LNCaP clone FGC (cell line): ENCODE data around the gene KRTAP5-6.
"Not testable (repeated sequence)": the region's sequence is repeated elsewhere in the genome, so short reads cannot be mapped to it uniquely, and the experiment has no call there.

Source experiments
- DNase-seq: peaks from one replicate; pipeline ENCODE4 v3.0.0-alpha.2; 2011; ENCODE audit warnings: low read depth
- H3K4me3 ChIP-seq: 2 replicates; pipeline ENCODE4 v1.5.1; 2011; ENCODE audit warnings: mild to moderate bottlenecking, low read depth, low read length, control low read depth
- CTCF ChIP-seq: IDR thresholded peaks from 2 replicates; pipeline ENCODE4 v1.5.1; 2012; ENCODE audit warnings: mild to moderate bottlenecking; ENCODE audit not compliant: control insufficient read depth, insufficient read depth; ENCODE audit errors: extremely low read depth

KRTAP5-6 gene

GRCh38 chr11:1655168-1656060, 41.6 kb upstream of the KRTAP5-6 start:
- no peak overlapping the region for H3K4me3 ChIP-seq
- no peak for DNase-seq
- TF ChIP-seq CTCF, result no peak

GRCh38 chr11:1656061-1656441, 40.9 kb upstream of the KRTAP5-6 start:
- DNase-seq, result no peak
- H3K4me3 ChIP-seq, result no peak overlapping the region
- no peak for TF ChIP-seq CTCF

GRCh38 chr11:1656670-1657069, 40.3 kb upstream of the KRTAP5-6 start:
- DNase-seq, result no peak
- H3K4me3 ChIP-seq, result no peak overlapping the region
- no peak for TF ChIP-seq CTCF

DNA sequence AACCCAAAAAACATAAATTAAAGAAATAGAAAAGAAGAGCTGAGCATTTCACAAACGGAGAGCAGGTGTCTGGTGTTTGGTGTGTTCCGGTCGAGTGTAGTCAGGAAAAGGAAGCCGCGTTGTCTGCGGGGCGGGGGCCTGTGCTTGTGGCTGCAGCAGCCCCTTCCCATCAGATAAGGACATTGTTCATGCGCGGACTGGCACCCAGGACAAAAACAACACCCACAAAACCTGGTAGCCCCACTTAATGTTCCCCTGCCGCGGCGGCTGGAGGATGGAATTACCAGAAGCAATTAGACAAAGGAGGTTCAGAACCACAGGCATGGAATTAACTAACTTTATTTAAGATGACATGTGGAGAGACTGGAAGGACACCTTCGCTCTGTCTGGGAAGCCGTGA, 37.5 kb upstream of the KRTAP5-6 start:
- no peak for DNase-seq
- no peak for TF ChIP-seq CTCF
- no peak overlapping the region for H3K4me3 ChIP-seq

DNA sequence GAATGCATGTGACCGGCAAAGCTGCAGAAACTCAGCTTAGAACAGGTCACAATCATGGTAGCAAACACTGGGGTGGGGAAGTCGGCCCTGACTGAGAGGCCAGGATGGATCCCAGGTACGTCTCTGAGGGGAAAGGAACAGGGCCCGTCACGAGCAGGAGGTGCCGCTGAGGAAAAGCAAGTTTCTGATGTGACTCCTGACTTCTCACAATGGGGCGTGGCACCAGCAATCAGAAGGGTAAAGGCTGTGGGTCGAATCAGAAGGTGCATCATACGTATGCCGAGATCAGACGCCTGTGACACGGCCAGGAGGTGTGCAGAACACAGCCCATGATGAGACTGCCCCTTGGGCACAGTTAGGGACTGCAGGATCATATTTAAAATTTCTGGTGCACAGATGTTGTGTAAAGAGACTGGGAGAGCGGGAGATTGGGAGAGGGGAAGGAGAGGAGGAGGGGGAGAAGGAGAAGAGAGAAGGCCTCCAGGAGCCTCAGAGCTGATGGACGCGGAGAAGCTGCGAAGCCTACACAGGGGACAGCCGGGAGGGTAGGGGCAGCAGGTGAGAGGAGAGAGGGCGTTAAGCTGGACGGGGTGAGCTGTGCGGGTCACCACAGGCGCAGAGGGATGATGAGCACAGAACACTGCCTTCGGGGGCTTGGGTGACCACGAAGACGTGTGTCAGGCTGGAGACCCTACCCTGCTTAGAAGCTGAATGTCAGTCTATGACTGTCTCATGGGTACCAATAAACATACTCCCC, 36.7 kb upstream of the KRTAP5-6 start:
- no peak for DNase-seq
- no peak for TF ChIP-seq CTCF
- H3K4me3 ChIP-seq, result no peak overlapping the region

DNA sequence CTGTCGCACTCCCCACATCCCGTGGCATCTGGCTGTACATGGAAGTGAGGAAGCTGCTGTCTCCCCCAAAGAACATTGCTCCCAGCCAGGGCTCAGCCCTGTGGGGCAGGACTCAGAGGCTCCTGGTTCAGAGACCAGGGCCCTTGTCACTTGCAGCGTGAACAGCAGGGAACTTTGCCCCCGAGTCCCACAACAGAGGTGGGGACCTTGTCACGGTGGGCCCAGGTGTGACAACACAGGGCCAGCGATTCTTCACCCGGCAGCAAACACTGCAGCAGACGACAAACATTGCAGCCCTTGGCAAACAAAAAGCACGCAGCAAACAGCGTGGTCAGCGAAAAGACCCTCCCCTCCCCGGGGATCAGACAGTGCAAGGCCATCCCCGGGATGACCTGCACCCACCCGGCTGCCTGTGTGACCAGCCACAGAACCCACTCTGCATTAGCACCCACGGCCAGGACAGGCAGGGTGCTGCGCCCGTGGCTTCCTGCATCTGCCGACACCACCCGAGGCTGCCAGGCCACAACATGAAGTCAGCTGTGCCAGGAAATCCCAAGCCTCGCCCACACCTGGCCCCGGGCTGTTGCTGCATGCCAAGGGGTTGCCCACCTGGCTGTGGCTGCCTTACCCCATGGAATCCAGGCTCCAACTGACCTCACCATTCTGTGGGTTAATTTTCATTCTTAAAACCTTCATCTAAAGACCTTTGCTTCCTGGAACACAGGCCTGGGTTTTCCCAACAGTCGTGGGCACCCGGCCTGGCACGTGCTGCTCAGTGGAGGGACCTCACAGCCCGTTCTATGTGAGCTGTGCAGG, 35.3 kb upstream of the KRTAP5-6 start:
- DNase-seq, H3K4me3 ChIP-seq: not testable (repeated sequence)

DNA sequence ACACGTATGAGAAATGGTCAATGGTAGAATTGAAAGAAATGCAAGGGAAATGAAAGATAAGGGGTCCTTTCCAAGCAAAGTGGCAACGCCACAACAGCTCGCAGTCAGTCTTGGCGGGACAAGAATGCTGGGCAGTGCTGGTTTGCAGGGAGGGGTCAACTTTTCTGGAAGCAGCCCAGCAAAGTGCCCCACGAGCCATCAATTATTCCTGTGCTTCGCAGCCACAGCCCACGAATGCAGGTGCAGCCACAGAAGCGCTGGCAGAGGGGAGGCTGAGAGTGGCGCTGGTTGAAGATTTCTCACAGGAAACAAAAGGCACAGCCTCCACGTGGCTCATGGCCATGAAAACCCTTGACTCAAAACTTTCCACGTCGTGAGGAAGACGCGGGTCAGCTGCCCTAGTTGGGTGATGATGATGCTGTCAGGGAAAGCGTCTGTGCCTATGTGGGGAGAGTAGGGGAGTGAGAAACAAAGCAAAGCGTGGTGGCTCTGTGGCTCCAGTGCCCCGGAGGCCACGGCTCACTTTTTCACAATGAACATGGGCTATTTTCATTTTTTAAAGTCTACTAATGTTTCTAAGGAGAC, 34.2 kb upstream of the KRTAP5-6 start:
- H3K4me3 ChIP-seq, DNase-seq: not testable (repeated sequence)
